HG03439 (cell line): ENCODE measurements around the gene ABCC4.

ENCODE experiments used
- ATAC-seq: cut with Tn5 transposase; IDR thresholded peaks from one replicate; pipeline ENCODE4 v1.9.1; 2021; ENCODE audit warnings: mild to moderate bottlenecking, moderate library complexity; ENCODE audit not compliant: unreplicated experiment

ABCC4 gene, protein sequence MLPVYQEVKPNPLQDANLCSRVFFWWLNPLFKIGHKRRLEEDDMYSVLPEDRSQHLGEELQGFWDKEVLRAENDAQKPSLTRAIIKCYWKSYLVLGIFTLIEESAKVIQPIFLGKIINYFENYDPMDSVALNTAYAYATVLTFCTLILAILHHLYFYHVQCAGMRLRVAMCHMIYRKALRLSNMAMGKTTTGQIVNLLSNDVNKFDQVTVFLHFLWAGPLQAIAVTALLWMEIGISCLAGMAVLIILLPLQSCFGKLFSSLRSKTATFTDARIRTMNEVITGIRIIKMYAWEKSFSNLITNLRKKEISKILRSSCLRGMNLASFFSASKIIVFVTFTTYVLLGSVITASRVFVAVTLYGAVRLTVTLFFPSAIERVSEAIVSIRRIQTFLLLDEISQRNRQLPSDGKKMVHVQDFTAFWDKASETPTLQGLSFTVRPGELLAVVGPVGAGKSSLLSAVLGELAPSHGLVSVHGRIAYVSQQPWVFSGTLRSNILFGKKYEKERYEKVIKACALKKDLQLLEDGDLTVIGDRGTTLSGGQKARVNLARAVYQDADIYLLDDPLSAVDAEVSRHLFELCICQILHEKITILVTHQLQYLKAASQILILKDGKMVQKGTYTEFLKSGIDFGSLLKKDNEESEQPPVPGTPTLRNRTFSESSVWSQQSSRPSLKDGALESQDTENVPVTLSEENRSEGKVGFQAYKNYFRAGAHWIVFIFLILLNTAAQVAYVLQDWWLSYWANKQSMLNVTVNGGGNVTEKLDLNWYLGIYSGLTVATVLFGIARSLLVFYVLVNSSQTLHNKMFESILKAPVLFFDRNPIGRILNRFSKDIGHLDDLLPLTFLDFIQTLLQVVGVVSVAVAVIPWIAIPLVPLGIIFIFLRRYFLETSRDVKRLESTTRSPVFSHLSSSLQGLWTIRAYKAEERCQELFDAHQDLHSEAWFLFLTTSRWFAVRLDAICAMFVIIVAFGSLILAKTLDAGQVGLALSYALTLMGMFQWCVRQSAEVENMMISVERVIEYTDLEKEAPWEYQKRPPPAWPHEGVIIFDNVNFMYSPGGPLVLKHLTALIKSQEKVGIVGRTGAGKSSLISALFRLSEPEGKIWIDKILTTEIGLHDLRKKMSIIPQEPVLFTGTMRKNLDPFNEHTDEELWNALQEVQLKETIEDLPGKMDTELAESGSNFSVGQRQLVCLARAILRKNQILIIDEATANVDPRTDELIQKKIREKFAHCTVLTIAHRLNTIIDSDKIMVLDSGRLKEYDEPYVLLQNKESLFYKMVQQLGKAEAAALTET (N-terminal part only)

DNA sequence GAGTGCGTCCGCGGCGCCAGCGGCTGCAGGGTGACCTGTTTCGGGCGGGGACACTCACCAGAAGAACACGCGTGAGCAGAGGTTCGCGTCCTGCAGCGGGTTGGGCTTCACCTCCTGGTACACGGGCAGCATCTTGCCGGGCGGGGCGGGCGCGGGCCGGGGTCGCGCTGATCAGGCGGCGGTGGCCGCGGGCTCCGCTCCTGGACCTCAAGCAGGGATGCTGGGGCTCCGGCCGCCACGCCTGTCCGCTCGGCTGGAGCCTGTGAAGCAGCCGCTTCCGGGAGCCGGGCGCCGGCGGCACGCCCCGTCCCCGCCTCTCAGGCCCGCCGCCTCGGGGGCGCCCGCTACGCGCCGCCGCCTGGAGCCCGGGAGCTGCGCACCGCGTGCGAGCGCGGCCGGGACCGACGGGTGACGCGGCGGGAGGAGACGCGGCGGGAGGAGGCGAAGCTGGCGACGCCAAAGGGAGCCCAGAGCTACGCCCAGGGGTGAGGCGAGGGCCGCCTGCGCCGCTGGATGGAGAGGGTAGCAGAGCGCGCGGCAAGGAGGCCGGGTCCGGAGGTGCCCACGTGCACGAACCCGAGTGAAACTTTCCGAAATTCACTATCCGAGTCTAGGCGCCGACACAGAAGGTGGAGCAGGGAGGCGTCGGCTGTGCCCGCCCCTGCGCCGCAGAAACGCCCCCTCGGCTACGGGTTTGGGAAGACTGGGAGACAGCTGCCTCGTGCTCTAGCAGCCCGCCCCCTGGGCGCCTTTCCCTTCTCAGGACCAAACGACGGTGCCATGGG is at the start of gene ABCC4:
Gene ABCC4, minus strand, starts transcription at position 269 of the 785 bp plus-strand sequence. Its CDS starts 137 bp downstream, at position 132.
- peak; percentile 82 for ATAC-seq

GRCh38 chr13:95349267-95349666 is 48.0 kb upstream of the ABCC4 start:
- ATAC-seq = no peak

DNA sequence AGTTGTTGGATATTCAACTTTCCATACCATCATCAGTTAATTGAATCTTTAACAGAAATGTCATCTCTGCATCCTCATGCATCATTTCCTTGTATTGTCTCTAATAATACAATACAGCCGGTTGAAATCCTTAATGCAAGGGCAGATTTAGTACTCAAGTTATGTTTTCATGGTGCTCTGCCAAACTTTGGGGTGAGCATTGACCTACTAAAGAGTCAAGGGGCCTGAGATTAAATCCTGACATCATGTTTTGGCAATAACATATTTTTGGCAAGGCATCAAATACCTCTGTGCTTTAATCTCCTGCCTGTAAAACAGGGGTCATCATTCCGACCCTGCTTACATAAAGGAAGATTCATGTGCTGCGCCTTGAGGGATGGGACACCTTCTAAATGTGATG is 42.7 kb upstream of the ABCC4 start:
- ATAC-seq = no peak

DNA sequence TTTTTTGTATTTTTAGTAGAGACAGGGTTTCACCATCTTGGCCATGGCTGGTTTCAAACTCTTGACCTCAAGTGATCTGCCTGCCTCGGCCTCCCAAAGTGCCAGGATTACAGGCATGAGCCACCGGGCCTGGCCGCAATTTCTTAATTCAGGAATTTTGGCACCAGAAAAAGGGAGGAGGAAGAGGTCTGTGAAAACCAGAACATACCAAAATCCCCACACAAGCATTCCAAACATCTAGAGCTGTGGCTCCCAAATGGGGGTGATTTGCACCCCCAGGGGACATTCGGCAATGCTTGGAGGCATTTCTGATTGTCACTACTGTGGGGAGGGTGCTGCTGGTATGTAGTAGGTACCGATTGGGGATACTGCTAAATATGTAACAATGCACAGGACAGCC is 40.2 kb upstream of the ABCC4 start:
- no peak for ATAC-seq

GRCh38 chr13:95338905-95339304 is 37.7 kb upstream of the ABCC4 start:
- ATAC-seq = no peak

DNA sequence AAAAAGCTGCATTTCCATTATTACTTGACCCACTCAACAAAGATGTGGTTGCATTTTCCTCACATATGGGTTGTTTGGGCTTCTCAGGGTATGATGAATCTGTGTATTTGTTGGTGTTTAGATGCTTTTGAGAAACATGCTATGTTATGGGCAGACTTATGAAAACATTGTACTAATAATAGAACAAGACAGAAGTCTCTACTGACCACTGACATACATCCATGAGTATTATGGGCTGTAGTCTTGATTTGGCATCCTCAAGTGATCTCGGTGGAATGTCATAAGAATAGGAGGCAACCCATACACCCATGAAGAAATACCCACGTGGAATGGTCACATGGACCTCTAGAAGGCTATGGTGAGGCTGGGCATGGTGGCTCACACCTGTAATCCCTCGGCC is 36.3 kb upstream of the ABCC4 start:
- no peak for ATAC-seq

- no peak for ATAC-seq
These were observed 34.4 kb upstream of the ABCC4 start for GRCh38 chr13:95335667-95336066.

- ATAC-seq = no peak
These were observed 27.1 kb upstream of the ABCC4 start for GRCh38 chr13:95328386-95328785.

DNA sequence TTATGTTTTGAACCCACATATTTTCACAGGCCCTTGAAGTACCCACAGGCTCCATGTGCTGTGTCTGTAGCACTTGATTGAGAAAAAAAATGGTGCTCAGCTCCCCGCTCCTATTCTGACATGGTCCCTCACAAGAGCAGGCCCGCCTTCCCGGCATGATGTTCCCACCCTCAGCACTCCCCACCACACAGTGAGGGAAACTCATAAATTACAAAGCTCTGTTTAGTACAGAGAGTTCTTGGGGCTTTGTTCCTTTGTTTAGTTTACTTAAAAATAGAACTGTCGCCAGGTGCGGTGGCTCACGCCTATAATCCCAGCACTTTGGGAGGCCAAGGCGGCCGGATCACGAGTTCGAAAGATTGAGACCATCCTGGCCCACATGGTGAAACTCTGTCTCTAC is 25.9 kb upstream of the ABCC4 start:
- ATAC-seq = no peak

DNA sequence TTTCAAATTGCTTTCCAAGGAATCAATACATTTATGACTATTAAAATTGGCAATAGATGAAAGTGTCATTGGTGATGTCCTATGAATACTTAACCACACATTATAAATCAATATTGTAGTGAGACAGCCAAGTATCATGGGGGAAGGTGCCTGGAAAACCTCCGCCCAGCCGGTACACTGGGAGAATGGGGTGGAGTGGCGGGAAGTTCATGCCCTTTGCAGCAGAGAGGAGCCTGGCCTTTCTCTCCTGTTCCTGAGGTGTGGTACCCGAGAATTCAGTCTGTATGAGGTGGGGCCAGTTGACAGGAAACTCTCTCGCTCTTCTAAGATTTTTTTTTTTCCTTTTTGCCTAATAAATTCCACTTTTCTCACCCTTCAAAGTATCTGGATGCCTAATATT is 25.4 kb upstream of the ABCC4 start:
- ATAC-seq = no peak

GRCh38 chr13:95325485-95325884 is 24.2 kb upstream of the ABCC4 start:
- ATAC-seq = no peak

GRCh38 chr13:95323930-95324662 is 22.8 kb upstream of the ABCC4 start:
- no peak for ATAC-seq

GRCh38 chr13:95319551-95320274 is 18.5 kb upstream of the ABCC4 start:
- no peak for ATAC-seq

DNA sequence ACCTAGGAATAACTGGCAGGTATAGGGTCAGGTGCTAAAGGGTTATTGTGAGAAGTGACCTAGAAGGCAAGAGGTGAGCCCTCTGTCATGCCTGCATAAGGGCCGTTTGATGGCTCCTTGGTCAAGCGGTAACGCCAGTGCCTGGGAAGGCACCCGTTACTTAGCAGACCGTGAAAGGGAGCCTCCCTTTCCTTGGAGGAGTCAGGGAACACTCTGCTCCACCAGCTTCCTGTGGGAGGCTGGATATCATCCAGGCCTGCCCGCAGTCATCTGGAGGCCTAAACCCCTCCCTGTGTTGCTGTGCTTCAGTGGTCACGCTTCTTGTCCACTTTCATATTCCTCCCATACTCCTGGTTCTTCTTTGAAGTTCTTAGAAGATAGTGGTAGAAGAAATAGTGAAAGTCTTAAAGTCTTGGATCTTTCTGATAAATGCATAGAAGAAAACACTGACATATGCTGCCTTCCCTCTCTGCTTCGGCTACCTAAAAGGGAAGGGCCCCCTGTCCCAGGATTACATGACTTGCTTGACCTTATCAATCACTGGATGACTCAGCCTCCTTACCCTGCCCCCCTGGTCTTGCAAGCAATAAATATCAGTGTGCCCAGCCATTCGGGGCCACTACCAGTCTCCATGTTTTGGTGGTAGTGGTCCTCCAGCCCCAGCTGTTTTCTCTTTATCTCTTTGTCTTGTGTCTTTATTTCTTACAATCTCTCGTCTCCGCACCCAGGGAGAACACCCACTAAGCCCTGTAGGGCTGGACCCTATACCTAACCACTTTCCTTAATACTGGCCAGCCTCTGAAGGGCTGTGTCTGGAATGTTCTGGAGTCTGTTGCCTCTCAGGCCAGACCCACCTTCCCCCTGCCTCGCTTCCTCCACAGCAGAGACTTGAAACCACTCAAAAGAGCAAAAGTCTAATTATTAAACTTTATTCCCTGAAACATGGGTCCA is 16.1 kb upstream of the ABCC4 start:
- ATAC-seq = no peak

DNA sequence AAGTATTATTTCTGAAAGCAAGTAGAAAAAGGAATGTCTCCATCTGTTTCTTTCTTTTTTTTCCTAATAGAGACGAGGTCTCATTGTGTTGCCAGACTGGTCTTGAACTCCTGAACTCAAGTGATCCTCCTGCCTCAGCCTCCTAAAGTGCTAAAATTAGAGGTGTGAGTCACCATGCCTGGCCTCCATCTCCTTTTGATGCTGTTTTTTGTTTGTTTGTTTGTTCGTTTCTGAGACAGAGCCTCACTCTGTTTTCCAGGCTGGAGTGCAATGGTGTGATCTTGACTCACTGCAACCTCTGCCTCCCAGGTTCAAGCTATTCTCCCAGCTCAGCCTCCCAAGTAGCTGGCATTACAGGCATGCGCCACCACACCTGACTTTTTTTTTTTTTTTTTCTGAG is 14.5 kb upstream of the ABCC4 start:
- ATAC-seq = no peak

GRCh38 chr13:95307507-95307906 is 6.3 kb upstream of the ABCC4 start:
- ATAC-seq = no peak

DNA sequence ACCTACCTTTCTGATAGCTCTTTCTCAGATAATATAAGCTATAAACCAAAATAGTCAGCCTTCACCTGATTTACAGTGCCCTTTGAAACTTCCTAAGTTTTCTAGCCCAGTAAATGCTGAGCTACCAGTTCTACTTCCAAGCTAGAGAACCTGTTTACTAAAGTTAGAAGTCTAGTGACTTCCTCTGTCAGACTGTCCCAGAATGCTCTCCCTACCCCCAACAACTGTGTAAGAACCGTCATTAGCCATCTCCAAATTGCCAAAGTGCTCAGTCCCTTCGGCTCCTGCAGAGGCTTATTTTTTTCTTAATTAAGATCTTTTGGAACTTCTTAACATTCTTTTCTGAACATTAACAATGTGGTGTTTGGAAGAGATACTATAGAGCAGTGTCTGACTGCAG is 3.2 kb upstream of the ABCC4 start:
- no peak for ATAC-seq

DNA sequence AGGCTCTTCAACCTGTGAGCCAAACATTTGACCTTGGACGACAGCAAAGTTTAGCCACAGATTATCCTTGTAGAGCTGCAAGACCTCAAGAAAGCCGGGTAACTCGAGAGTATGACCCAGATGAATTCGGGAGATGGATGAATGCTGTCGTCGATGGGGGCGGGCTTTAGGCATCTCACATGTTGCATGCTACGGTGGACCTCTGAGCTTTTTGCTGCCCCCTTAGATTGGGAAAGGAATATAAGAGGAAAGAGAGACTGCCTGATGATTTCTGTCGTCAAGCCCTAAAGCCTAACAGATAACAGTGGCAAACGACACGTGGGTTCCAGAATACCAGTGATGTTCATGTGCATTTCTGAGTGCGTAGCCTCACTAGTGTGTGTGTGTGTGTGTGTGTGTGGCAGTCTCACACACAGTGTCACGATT is 730 bp upstream of the ABCC4 start:
- no peak for ATAC-seq
